Breast epithelium (tissue), 4 donors: ENCODE results near the gene THADA. TPM values are rescaled to one million over a fixed set of nuclear protein-coding genes. Genes with fewer than 3 reads are reported as not detected.

Source experiments
- DNase-seq, 2 donors: peaks; one replicate each; pipeline ENCODE4 v3.0.0-alpha.2; 2019; ENCODE audit warnings: low spot score in 2 of 2
- H3K27ac ChIP-seq, 2 donors: fragments of 200-600 bp; sonication (generic) in 1 of 2; one replicate each; pipeline ENCODE4 v1.5.1; 2016 to 2019; ENCODE audit warnings: mild to moderate bottlenecking in 1 of 2
- H3K27me3 ChIP-seq, 2 donors: fragments of 200-600 bp; sonication (generic) in 1 of 2; one replicate each; pipeline versions ENCODE4 v1.5.1 to v1.6.0; 2017 to 2019; ENCODE audit warnings: control low read depth in 1 of 2, mild to moderate bottlenecking in 1 of 2
- H3K36me3 ChIP-seq: fragments of 200-600 bp; one replicate; pipeline ENCODE4 v1.5.1; 2019
- H3K4me1 ChIP-seq, 2 donors: fragments of 200-600 bp; sonication (generic); one replicate each; pipeline ENCODE4 v1.5.1; 2016 to 2019; ENCODE audit warnings: control low read depth in 1 of 2
- H3K4me3 ChIP-seq, 3 donors: fragments of 200-600 bp; sonication (generic); 1 replicate in 2 of 3; 2 replicates in 1 of 3; pipeline ENCODE4 v1.5.1; 2016 to 2019; ENCODE audit warnings: mild to moderate bottlenecking in 3 of 3, moderate library complexity in 2 of 3
- H3K9me3 ChIP-seq, 2 donors: fragments of 200-600 bp; sonication (generic) in 1 of 2; one replicate each; pipeline ENCODE4 v1.5.1; 2016 to 2019; ENCODE audit warnings: control low read depth in 1 of 2
- CTCF ChIP-seq, 3 donors: fragments of 450-650 bp; IDR thresholded peaks; one replicate each; pipeline ENCODE4 v1.5.1; 2016 to 2017; ENCODE audit warnings: antibody characterized with exemption in 3 of 3, mild to moderate bottlenecking in 3 of 3, moderate library complexity in 3 of 3
- POLR2A ChIP-seq: fragments of 450-650 bp; IDR thresholded peaks from one replicate; pipeline ENCODE4 v1.6.1; 2016; ENCODE audit warnings: antibody characterized with exemption, mild to moderate bottlenecking, moderate library complexity
- POLR2AphosphoS5 ChIP-seq, 3 donors: sonication (generic); formaldehyde crosslinking; IDR thresholded peaks; one replicate each; pipeline ENCODE4 v1.6.1; 2017; ENCODE audit warnings: antibody characterized with exemption in 3 of 3
- intact Hi-C: fragments of 100-400 bp; cut with DNase I; formaldehyde crosslinking; loops from one replicate; pipeline ENCODE4 v1.15.1; 2023; ENCODE audit warnings: low total_unique reads
- total RNA-seq, 3 donors: library from RNA; depleted of rRNA; stranded (reverse); fragments of >200 nt; gene quantifications; one replicate each; pipeline ENCODE4 v1.1.0, GENCODE V29; 2016

The THADA gene
- total RNA-seq, 3 donors from 2014 or later: 41.1 to 60.6 (median 49.5) TPM

GRCh38 chr2:43384143-43384542 lies 211.7 kb downstream of the THADA start:
- no peaks in the 10 kb centered on the region for H3K36me3 ChIP-seq
- no peaks in the 10 kb centered on the region for H3K9me3 ChIP-seq
- no peak for TF ChIP-seq POLR2AphosphoS5 (IDR thresholded peaks at IDR 0.05)
- H3K27ac ChIP-seq: no peak overlapping the region
- no peaks in the 10 kb centered on the region for H3K4me1 ChIP-seq
- intact Hi-C loops: no loop called here
- no peak overlapping the region for H3K4me3 ChIP-seq
- DNase-seq: no peak
- H3K27me3 ChIP-seq: no peaks in the 10 kb centered on the region

GRCh38 chr2:43383533-43383932 lies 212.3 kb downstream of the THADA start:
- Histone ChIP-seq H3K9me3 (no peaks in the 10 kb centered on the region), H3K27ac (no peak overlapping the region), H3K36me3 (no peaks in the 10 kb centered on the region), H3K27me3 (no peaks in the 10 kb centered on the region), H3K4me3 (no peak overlapping the region), H3K4me1 (no peaks in the 10 kb centered on the region)
- intact Hi-C loops: no loop called here
- TF ChIP-seq POLR2A (no peak), POLR2AphosphoS5 (IDR thresholded peaks at IDR 0.05) (no peak), CTCF (IDR thresholded peaks at IDR 0.05) (no peak)
- no peak for DNase-seq

GRCh38 chr2:43379494-43379893 lies 216.3 kb downstream of the THADA start:
- TF ChIP-seq POLR2AphosphoS5 (IDR thresholded peaks at IDR 0.05) (no peak), CTCF (IDR thresholded peaks at IDR 0.05) (no peak), POLR2A (no peak)
- Histone ChIP-seq H3K27me3 (no peaks in the 10 kb centered on the region), H3K36me3 (no peaks in the 10 kb centered on the region), H3K4me3 (no peak overlapping the region), H3K4me1 (no peaks in the 10 kb centered on the region), H3K9me3 (no peaks in the 10 kb centered on the region), H3K27ac (no peak overlapping the region)
- intact Hi-C loops: no loop called here
- no peak for DNase-seq

GRCh38 chr2:43377327-43377726 lies 218.5 kb downstream of the THADA start:
- Histone ChIP-seq H3K27me3 (no peaks in the 10 kb centered on the region), H3K27ac (no peak overlapping the region), H3K36me3 (no peaks in the 10 kb centered on the region), H3K9me3 (no peaks in the 10 kb centered on the region), H3K4me1 (no peaks in the 10 kb centered on the region), H3K4me3 (no peak overlapping the region)
- no peak for DNase-seq
- intact Hi-C loops: no loop called here
- TF ChIP-seq POLR2AphosphoS5 (IDR thresholded peaks at IDR 0.05) (no peak), CTCF (IDR thresholded peaks at IDR 0.05) (no peak), POLR2A (no peak)

GRCh38 chr2:43376523-43377198 lies 219.2 kb downstream of the THADA start:
- TF ChIP-seq CTCF (IDR thresholded peaks at IDR 0.05): no peak
- TF ChIP-seq POLR2AphosphoS5 (IDR thresholded peaks at IDR 0.05): no peak
- no peak for TF ChIP-seq POLR2A
- no peaks in the 10 kb centered on the region for H3K4me1 ChIP-seq
- DNase-seq: no peak
- H3K27me3 ChIP-seq: no peaks in the 10 kb centered on the region
- H3K4me3 ChIP-seq: no peak overlapping the region
- H3K36me3 ChIP-seq: no peaks in the 10 kb centered on the region
- intact Hi-C loops: no loop called here
- peak overlapping the region in 1 of 2 donors; percentile 9 for H3K27ac ChIP-seq
- H3K9me3 ChIP-seq: no peaks in the 10 kb centered on the region
